NCI-H2171 treated with DMSO at 0.1 percent for 48 hours (cell line): Measurements from ENCODE around the gene THRB.
A peak's percentile ranks its signal among the peaks of the same experiment; 100 is the strongest.

ENCODE experiments used
- DNase-seq: peaks from one replicate; lab custom pipeline; 2025; lab: John Stamatoyannopoulos, UW

The THRB gene

DNA sequence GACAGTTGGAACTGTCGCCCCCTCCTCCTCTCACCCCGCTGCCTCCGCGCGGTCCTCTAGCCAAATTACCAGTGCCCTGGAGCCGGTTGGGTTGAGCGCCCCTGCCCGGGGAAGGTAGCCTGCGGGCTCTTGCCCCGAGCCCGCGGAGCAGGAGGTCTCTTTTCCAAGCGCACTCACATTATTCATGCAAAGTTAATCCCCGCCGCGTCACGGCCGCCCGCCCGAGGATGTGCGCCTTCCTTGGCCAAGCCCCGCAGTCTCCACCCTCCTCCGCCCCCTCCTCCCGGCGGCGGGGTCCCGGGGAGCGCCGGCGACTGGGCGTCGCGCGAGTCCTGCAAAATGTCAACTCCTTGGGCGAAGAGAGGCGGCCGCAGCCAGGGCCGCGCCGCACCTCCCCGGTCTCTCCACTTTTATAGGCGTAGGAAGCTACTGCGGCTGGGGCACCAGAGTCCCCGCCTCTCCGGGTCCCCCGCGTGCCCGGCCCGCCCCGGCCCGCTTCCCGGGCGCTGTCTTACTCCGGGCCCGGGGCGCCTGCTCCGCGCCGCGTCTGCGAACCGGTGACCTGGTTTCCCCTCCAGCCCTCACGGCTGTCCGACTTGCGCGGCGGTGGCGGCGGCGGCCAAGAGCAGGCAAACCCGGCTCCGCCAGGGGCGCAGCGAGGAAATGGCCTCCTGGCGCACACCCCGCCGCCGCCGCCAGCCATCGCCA is at the start of gene THRB:
Gene THRB, minus strand, starts transcription at position 233 of the 708 bp plus-strand sequence.
- no peak for DNase-seq

GRCh38 chr3:24541935-24542334 is 47.3 kb upstream of the THRB start:
- no peak for DNase-seq

- no peak for DNase-seq
Measured at GRCh38 chr3:24540821-24541220, 46.2 kb upstream of the THRB start.

GRCh38 chr3:24539699-24540098 is 45.0 kb upstream of the THRB start:
- no peak for DNase-seq

- no peak for DNase-seq
Measured at GRCh38 chr3:24538891-24539290, 44.2 kb upstream of the THRB start.

DNA sequence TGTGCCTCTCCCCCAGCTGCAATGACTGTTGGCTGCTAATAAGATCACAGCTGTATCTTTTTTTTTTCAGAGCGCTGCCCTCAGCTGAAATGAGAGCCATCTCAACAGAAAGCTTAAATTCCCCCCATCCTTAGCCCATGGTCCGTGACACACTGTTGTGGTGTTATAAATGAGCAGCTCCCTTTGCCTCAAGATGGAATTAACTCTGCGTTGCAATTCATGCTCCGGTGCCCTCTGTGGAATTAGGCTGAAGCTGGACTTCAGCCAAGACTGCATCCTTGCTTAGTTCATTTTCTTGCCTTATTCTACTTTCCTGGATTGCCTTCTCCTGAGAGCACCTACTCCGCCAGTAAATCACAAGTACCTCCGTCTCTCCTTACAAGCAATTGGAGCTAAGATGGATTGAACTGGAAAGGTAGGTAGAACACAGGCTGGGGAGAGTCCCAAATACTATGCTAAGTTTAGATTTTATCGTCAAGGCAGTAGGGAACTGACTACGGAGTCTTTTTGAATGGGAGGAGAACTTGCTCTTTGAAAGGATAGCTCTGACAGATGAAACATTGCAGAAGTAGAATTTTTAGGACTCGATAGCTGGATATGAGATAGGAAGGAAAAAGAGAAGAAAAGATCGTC is 39.0 kb upstream of the THRB start:
- peak; percentile 8 for DNase-seq

DNA sequence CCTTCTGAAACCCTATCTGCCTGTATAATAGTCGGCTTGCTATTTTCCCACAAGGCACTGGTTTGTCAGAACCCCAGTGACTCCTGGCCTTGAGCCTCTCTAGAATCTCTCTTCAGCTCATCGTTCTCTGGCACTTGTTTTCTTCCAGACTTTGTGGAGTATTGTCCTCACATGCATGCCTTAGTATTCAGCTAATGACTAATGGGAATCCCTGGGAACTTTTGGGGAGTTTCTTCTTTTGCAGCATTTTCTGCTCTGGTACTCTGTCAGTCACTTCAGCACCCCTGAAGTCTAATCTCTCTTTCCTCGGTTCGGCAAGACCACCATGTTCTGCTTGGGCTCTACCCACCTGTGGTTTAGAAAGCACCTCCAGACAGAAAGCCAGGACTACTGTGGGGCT is 35.8 kb upstream of the THRB start:
- DNase-seq = no peak

DNA sequence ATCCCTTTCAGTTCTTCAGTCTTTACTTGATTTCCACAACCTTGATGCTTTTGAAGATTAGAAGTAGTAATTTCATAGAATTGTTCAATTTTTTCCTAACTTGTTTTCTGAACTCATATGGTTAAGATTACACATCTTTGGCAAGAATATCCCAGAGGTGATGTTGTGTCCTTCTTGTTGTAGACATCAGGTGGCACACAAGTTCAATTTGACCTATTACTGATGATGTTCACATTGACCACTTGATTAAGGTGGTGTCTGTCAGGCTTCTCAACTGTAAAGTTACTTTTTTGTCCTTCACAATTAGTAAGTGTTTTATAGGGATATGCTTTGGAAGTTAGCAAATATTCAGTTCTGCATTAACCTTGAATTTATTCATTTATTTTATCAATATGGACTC is 34.6 kb upstream of the THRB start:
- DNase-seq = no peak

DNA sequence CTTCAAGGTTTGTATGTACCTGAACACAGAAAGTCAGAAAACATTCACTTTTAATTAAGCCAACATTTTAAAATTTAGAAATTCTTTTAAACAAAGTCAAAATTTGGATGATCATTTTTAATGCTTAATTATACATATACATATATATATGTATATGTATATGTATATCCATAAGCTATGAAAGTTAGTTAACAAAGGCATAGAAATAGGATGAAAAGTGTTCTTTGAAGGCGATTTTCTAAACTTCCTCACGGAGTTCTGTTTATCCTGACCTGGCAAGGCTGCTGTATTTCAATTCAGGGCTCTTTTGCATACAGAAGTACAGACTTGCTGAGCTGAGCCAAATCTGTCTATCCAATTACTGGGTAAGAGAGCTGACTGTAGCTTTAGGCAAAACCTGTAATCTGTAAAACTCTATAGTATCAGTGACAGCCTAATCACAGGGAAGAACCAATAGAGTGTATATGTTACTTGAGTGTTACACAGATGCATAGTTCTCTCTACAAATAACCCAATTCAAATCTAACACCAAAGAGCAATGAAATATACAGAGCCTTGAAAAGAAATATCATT is 32.1 kb upstream of the THRB start:
- no peak for DNase-seq

DNA sequence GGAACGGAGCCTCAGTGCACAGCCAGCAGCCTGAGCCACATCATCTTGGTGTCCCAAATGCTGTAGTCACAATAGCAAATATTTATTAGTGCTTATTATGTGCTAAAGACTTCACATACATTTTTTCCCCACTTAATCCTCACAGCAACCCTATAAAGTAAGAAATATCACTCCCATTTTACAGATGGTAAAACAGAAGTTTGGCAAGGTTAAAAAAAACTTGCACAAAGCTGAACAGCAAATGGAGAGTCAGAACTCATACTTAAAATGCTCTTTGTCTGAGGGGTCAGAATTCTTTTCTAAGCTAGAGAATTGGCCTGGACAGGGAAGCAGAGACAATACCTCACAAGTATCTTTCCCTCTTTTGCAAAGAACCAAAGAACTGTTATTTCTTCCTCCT is 30.9 kb upstream of the THRB start:
- DNase-seq = no peak

GRCh38 chr3:24525022-24525421 is 30.4 kb upstream of the THRB start:
- DNase-seq = no peak

GRCh38 chr3:24523988-24524727 is 29.5 kb upstream of the THRB start:
- no peak for DNase-seq

DNA sequence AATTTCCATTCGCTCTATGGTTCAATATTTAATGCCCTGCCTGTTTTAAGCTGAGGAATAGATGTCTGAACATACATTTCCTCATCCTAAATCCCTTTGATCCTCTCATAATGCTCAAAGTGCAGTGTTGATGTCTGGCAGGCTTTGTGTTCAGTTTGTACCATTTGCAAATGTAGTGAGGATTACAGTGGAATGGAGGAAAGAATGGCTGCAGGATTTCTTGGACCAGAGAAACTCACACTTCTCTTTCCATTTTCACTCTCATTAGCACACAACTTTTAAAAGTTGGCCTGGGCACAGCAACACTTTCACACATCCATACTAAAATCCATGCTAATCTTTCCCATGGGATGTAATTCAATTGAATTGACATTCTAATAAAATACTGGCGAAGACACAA is 28.6 kb upstream of the THRB start:
- no peak for DNase-seq

DNA sequence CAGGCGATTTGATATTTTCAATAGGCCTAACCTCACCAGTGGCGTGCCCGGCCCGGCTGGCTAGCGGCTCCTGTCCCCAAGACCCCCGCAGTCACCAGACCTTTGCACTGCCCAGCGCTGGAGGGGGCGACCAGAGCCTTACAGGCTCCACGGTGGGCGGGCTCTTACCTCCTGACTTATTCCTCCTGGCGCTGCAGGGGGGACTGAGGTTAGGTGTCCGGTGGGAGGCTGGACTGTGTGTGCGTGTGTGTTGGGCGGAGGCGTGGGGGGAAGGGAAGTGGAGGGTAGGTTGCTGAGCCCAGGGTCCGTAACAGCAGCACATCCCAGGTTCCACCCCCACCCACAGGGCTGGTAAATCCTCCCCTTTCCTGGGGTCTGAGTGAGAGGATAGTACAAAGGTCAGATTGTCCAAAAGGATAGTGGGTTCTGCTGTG is 27.5 kb upstream of the THRB start:
- no peak for DNase-seq

- peak; percentile 9 for DNase-seq
Measured at GRCh38 chr3:24521420-24522145, 26.9 kb upstream of the THRB start.

GRCh38 chr3:24520976-24521419 is 26.3 kb upstream of the THRB start:
- DNase-seq = no peak

- no peak for DNase-seq
Measured at GRCh38 chr3:24520101-24520495, 25.4 kb upstream of the THRB start.

DNA sequence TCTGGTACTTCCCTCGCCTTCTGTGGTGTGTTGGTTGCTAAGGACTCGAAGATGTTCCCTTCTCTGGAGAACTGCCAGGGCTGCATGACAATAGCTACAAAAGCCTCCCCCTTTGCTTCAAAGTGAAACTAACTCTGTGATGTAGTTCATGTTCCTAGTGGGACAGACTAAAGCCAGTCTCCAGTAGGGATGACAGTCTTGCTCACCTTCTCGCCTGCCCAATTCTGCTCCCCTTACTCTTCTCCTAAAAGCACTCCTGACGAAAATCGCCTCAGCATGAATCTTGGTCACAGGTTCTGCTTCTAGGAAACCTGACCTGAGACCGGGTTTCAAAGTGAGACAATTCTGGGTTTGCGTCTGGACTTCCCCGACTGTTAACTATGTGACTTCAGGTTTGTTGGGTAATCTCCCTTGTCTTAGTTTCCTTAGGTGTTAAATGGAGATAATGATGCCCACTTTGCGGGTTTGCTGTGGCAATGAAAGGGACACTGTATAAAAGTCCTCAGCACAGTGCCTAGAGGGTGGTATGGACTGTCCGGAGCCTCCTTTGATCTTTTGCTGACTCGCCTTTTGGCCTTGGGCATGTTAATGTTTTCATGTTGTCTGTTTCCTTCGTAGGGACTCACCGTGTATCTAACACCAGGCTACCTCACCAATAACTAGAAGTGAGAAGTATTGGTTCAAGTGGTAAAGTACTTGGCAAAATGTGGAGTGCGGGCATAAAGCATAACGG is 24.9 kb upstream of the THRB start:
- no peak for DNase-seq

DNA sequence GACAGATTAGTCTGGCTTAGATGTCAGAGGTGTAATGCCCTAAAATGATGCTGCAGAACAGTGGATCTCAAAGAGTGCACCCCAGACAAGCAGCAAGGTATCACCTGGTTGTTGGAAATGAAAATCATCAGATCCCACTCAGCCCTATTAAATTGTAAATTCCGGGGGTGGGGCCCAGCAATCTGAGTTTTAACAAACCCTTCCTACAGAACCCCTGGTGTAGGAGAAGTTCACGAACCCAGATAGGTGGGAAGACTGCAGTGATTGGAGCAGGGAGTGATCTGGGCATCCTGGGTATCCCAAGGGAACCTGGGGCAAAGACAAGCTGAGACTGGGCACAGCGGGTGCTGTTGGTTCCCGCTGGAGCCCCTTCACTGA is 24.3 kb upstream of the THRB start:
- DNase-seq = no peak

- DNase-seq = no peak
Measured at GRCh38 chr3:24514119-24514518, 19.5 kb upstream of the THRB start.

- DNase-seq = no peak
Measured at GRCh38 chr3:24513463-24513862, 18.8 kb upstream of the THRB start.
